IPS DF 19.7 (cell line): Measurements from ENCODE around the gene MEGF6.

Experiments used
- DNase-seq: peaks from one replicate; pipeline ENCODE4 v3.0.0-alpha.2; 2013; ENCODE audit warnings: low read depth, low spot score

MEGF6 gene

DNA sequence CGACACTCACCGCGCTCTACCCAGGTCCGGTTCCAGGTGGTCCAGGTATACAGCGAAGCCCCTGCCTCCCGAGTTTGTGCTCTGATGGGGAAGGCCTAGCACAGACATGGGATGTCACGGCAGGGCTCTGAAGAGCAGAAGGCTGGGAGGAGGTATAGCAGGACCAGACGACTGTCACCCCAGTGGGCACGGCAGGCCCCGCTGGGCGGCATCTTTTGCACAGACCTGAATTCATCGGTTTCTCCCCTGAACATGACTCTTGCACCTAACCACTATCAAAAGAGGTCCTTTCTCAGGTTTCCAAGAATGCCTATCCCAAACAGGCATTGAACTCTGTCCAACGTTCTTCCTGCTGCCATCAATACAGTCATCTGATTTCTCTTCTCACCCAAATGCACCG, 126.3 kb downstream of the MEGF6 start:
- no peak for DNase-seq

DNA sequence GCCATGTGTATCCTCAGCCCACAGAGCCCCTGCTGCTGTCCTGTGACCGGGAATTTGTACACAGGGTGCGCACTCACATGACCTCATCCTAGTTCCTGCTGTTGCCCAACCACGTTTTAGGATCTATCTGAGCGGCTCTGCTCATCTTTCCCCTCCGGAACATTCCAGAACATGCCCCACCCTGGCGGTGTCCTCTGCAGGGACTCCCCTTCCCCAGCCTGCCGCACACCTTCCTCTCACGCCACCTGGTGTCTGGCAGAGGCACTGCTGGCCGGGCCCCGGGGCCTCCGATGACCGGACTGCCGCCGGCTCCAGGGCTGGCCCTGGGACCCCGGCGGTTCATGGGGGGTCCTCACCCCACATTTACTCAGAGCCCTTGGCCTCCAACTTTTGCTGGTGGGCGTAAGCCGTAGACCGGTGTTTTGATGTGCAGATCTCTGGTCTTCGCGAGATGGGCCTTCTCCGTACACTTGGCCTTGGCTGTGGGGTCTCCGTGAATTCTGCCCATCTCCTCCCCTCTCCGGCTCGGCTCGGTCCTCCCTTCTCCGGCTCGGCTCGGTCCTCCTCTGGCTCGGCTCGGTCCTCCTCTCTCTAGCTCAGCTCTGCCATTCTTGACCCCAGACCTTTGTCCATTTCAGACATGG, 127.4 kb downstream of the MEGF6 start:
- DNase-seq, result no peak

DNA sequence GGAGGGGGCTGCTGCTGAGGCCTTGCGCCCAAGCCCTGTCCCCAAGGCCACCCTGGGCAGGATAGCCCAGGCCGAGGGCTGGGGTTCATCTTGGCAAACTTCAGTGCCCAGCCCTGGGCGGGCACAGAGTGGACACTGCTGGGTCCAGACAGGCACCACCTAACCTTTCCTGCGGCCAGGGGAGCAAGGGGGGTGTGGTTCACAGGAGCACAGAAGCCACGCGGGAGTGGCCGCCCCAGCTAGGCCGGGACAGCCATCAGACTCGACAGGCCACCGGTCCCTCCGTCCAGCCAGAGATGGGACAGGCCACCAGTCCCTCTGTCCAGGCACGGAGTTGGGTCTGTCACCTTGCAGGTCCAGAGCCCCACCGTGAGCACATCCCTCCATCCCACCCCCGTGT, 127.9 kb downstream of the MEGF6 start:
- DNase-seq, result no peak

DNA sequence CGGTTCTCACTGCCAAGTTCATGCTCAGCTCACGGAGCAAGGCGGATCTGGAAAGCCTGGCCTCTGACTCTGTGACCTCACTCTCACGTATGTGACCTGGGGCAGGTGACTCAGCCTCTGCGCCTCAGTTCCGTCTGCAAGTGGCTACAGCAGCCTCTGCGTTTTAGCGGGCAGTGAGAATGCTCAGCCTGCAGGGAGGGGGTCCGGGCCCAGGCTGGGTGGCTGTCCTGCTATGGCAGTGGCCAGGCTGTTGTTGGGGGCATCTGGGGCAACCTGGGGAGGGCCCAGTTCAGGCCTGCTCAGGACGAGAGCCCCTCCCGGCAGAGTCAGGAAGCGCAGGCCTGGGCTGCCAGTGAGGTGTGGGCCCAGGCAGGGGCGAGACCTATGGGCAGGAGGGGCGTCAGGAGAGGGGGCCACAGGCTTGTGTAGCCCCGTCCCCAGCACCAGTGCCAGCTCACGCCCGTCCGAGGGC, 128.9 kb downstream of the MEGF6 start:
- DNase-seq, result no peak

DNA sequence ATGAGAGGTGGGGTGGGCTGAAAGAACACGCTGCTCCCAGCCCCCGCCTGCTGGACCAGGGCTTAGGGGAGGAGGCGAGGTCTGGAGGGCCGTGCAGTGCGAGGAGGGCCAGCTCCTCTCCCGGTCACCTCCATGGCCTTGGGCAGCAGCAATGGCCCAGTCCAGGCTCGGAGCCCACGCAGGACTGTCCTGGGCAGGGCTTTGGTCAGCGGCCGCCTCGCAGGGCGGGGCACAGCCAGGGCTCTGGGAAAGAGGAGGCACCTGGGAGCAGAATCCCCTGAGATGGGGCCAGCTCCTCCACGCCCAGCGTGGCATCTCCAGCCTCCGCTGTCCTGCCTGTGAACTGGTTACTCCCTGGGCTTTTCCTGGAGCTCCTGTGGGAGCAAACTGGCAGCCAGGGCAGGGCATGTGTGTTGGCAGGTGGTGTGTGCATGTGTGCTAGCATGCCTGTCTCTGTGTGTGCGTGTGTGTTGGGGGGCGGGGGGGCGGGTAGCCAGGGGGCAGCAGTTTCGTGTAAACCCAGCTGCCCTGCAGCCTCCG, 129.4 kb downstream of the MEGF6 start:
- no peak for DNase-seq

DNA sequence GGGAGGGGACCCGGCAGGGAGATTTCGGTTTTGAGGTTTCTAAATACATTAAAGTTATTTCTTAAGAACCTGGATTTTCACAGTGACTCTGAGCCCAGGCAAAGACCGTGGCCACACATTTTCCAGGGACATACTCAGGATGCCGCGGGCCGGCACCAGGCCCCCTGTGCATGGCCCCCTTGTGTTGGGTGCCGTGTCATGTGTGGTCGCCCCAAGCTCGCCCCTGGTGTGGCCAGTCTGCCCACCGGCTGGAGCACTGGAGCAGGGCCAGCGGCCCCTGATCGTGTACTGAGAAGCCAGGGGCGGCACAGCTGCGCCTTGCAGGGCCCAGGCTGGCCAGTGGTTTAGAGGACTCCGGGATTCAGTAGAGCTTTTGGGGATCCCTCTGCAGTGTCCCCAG, 130.3 kb downstream of the MEGF6 start:
- DNase-seq, result no peak

DNA sequence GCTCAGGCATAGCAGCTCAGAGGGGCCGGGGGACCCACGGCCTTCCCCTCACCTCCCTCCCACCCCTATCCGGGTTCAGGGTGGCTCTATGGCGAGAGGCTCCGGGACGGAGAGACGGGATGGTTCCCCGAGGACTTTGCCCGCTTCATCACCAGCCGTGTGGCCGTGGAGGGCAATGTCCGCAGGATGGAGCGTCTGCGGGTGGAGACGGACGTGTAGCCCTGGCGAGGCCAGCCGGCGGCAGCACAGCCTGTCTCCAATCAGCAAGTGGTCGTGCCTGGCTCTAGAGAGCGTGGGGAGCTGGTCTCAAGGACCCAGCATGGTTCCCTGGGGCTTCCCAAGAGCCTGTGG, 131.0 kb downstream of the MEGF6 start:
- DNase-seq, result no peak

DNA sequence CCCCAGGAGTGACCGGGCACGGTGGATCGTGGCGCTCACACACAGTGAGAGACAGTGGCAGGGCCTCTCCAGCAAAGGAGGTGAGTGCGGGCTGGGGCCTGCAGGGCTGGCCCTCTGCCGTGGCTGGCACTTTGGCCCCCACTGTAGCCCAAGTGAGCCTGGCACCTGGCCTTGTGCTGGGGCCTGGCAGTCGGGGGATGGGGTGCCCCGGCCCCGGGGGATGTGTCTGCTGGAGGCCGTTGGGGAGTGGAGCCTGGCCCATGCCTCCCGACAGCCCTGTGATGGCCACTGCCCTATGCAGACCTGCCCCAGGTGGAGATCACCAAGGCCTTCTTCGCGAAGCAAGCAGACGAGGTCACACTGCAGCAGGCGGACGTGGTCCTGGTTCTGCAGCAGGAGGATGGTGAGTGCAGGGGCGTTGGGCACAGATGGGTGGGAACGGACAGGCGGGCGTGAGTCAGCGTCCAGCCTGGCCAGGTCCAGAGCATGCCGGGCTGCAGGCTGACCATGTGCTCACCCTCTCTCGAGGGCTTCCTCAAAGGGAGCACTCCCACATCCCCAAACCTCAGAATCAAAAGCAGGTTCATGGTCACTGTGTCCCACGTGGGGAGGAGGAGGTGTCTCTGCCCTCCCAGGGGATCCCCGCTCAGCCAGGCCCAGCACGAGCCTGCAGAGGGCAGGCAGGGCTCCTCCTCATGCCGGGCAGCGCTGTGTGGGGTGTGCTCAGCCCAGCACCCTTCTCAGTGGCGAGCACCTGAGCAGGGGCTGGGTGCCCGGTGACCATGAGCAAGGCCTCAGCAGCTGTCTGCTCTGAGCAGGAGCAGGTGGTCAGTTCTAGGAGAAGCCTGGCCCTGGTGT, 131.6 kb downstream of the MEGF6 start:
- no peak for DNase-seq

DNA sequence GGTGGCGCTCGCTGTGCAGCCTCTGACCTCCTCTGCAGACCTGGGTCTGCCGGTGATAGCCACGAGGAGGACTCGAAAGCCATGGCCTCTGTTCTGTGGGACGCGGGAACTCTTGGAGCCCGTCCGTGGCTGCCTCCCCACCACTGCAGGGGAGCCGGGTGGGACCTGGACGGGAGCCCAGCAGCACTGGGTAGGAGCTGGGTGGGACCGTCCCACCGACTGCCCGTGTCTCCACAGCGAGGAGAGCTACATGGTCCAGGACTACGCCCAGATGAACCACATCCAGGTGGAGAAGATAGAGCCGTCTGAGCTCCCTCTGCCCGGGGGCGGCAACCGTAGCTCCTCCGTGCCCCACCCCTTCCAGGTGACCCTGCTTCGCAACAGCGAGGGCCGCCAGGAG, 133.1 kb downstream of the MEGF6 start:
- DNase-seq, result no peak

DNA sequence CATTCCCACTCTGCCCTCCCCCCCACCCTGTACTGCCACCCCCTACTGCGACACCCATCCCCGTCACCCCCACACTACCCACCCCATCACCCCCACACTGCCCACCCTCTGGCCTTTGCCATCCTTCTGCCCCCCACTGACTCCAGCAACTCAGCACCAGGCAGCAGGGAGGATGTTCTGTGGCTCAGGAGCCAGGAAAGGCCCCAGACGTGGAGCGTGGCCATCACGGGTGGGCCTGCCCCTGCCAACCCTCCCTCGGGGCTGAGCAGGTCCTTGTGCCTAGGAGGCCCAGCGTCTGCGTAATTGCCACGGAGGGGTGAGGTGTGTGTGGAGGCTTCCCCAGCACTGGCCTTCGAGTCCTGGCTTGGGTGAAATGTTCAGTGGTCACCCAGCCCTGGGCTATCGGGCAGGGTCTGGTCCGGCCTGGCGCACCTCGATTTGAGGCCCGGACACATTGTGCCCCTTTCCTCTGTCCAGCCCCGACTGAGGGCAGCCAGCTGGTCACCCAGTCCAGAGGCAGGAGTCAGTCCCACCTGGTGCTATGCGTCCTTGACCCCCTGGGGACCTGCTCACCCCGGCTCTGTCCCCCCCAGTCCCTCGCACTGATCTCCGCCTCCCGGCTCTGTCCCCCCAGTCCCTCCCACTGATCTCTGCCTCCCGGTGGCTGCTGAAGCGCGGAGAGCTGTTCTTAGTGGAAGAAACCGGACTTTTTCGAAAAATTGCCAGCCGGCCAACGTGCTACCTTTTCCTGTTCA, 133.9 kb downstream of the MEGF6 start:
- no peak for DNase-seq

DNA sequence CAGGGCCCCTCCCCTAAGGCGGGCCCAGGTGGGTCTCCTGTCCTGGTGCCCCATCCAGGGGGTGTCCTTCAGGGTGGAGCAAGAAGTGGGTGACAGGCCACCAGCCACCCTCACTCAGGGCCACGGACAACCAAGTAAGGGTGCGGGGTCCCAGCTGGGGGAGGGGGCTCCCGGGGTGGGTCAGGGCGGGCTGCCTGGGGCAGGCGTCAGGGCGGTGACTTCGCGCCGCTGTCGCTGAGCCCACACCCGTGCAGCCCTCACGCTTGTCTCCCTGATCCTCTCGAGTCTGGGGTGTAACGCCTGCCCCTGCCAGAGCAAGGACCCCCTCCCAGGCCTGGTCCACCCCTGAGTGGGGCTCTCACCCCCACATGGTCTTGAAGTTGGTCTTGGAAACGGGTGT, 134.6 kb downstream of the MEGF6 start:
- DNase-seq, result no peak

DNA sequence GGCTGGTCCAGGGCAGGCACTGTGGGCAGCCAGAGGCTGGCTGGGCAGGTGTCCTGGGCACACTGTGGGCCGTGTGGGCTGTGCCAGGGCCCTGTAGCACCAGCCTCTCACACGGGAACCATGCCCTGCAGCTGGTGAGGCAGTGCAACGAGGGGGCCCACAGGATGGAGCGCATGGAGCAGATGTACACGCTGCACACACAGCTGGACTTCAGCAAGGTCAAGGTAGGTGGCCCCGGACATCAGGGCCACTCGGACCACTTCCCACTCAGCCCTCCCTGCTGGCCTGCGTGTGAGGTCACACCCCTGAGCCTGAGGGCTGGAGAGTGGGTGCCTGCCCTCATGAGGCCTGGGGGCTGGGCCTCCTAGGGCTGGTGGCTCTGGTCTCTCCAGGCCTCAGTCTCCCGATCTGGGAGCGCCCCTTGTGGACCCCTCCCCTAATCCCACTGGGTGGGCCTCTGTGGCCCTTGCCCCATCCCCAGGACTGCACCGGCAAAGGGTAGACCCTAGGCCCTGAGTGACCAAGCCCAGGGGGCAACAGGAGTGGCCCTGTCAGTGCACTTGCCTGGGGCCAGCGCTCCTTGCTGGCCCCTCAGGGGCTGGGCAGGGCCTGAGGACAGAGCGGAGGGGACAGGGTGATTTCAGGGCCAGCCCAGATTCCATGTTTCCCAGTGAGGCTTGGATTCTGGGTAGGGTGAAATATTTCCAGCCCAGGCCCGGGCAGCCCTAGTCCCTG, 135.3 kb downstream of the MEGF6 start:
- no peak for DNase-seq

DNA sequence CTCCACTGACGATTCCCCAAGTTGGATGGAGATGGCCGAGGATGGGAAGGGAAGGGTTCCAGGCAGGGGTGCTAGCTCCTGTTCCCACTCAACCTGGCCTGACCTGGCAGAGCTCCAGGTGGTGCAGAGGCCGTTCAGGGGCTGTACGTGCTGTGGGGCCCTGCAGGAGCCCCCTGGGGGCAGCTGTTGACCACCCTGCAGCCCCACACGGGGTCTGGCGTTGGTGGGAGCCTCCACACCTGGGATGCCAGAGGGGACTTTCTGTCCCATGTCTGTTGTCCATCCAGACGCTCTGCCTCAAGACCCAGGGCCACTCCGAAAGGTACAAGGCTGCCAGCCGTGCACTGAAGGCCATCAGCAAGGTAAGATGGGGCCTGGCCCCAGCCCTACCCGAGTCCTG, 136.9 kb downstream of the MEGF6 start:
- DNase-seq, result no peak

DNA sequence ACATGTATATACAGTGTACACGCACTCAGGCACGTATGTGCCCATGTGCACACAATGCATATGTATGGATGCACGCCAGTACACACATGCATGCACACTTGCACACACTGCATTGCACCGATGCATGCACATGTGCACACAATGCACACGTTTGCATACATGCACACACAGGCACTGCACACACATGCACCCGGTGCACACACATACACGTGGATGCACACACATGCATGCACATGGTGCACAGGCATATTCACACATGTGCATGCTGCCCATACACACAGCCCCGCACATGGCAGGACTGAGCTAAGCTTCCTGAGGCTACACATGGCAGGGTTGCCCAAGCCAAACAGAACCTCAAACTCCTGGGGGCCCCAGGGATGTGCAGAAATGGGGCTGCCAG, 137.3 kb downstream of the MEGF6 start:
- DNase-seq, result no peak

DNA sequence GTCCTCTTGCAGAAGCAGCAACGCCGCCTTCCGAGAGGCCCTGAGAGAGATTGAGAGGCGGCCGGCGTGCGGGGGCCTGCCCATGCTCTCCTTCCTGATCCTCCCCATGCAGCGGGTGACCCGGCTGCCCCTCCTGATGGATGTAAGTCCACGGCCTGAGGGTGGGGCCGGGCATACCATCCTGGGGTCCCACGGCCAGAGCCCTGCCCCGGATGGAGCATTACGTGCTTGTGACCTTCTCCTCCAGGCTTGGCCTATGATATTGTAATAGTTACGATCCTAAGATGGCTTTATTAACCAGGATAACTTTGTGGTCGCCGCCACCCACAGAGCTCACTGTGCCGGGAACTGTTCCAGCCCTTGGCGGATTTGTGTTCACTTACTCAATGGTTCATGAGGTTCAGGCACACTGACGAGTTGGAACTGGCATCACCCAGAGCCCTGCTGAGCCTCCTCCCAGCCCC, 137.9 kb downstream of the MEGF6 start:
- DNase-seq, result no peak

DNA sequence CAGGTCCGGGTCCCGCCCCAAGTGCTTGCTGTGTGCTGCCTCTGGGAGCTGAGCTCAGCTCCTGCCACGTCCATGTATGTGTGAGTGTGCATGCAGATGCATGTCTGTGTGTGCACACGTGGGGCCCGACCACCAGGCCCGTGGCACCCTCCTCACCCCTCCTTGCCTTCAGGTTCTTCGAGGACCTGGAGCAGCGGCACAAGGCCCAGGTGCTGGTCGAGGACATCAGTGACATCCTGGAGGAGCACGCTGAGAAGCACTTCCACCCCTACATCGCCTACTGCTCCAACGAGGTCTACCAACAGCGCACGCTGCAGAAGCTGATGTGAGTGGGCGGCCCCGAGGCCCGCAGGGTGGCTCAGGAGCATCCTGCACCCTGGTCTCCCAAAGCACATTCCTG, 138.4 kb downstream of the MEGF6 start:
- DNase-seq, result no peak

DNA sequence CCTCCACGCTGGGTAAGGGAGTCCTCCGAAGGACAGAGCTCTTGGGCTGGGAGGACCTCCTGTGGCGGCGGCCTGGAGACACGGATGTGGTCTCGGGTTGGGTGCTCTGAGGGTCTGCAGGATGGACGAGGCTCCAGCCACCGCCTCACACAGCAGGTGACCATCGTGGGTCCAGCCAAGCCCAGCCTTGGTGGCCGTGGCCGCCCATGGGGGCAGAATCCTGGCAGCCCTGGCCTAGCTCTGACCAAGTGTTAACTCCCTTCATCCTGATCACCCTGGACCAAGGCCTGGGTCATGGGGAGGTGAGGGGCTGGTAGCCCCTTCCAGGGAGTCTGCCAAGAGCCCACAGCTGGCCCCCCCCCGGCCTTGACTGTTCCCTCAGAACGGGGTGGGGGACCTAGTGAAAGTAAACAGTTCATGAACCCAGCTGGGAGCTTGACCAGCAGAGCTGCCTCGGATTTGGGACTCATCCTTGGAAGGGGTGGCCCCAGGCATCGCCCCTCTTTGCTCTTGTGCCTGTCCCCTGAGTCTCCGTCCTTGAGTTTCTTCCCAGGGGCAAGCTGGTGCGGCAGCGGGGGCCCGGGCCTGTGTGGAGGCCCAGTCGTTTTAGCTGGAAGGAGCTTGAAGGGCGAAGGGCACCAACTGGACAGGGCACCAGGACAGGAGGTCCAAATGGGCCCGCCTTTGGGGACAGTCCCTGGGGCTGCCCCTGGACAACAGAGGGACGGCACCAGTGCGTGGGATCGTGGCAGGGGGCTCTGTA, 139.0 kb downstream of the MEGF6 start:
- DNase-seq, result no peak

DNA sequence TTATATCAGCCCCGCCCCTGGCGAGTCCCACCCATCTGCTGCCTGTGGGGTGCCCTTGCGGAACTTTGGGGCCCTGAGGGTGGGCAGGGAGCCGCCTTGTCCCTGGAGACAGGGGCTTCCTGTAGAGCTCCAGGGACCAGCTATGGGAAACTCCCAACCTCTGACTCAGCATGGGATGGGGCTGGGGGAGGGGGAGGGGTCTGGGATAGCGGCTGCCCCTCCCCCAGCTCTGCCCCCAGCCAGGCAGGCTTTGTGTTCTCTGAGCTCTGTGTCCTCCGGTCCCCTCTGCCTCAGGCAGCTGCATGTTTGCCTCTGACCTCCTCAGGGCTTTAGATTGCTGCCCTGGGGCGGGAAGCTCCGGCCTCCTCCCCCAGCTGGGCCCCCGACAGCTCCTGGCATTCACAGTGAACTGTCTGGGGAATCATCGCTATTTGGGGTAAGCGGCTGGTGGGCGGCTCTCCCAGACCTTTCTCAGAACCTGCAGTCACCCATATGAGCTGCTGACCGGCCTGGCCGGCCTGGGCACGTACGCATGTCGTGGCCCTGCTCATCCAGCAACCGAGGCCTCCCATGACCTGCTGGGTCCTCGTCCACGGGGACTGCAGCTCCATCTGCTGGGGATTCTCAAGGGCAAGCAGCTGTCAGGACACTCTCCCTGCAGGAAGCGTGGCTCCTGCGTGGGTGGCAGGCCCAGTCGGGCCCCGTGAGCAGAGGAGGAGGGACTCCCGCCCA, 139.8 kb downstream of the MEGF6 start:
- no peak for DNase-seq

DNA sequence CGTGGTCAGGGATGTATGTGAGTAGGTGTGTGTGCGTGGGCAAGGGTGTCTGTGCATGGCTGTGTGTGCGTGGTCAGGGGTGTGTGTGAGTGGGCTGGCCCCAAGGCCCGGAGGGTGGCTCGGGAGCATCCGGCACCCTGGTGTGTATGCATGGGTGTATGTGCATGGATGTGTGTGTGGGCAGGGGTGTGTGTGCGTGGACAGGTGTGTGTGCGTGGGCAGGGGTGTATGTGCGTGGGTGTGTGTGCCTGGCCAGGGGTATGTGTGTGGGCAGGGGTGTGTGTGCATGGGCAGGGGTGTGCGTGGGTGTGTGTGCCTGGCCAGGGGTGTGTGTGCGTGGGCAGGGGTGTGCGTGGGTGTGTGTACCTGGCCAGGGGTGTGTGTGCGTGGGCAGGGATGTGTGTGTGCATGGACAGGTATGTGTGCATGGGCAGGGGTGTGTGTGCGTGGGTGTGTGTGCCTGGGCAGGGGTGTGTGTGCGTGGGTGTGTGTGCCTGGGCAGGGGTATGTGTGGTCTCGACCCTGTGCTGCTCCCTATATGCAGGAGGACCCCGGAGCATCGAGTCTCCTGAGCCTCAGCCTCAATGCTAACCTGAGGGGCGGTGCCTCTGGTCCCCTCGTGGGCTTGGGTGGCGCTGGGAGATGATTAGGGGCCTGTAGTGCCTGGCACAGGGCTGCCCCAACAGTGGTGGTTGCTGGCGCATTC, 140.5 kb downstream of the MEGF6 start:
- no peak for DNase-seq
